HL-60/S4 treated with phorbol 12-myristate 13-acetate at 8.2 ng/mL for 4 days and 3 days (cell line): ENCODE data around the gene ZNF534.
"Not testable (repeated sequence)": the region's sequence is repeated elsewhere in the genome, so short reads cannot be mapped to it uniquely, and the experiment has no call there.

Source experiments
- in situ Hi-C: fragments of 300-500 bp; cut with MboI; formaldehyde crosslinking; loops from 2 replicates; pipeline ENCODE4 v1.15.0; 2022; ENCODE audit warnings: low sequenced_read_pairs

Gene ZNF534

GRCh38 chr19:52494518-52494917 is 65.6 kb downstream of the ZNF534 start:
- in situ Hi-C loops: no loop called here

- in situ Hi-C loops: no loop called here
Measured at GRCh38 chr19:52498571-52498970, 69.6 kb downstream of the ZNF534 start.

GRCh38 chr19:52500474-52500873 is 71.5 kb downstream of the ZNF534 start:
- in situ Hi-C loops: not testable (repeated sequence)

- in situ Hi-C loops: not testable (repeated sequence)
Measured at GRCh38 chr19:52500991-52501390, 72.0 kb downstream of the ZNF534 start.
